HepG2 (cell line): ENCODE data around the gene TMEM269. TPM values are rescaled to one million over a fixed set of nuclear protein-coding genes. Genes with fewer than 3 reads are reported as not detected.

Source experiments
- EHMT2 ChIP-seq: fragments of 200-600 bp; sonication (generic); IDR thresholded peaks from 2 replicates; pipeline ENCODE4 v1.7.0; 2017; ENCODE audit warnings: antibody characterized with exemption, low read depth, low read length, borderline replicate concordance
- MLLT10 ChIP-seq: sonication (generic); formaldehyde crosslinking; IDR thresholded peaks from 2 replicates; pipeline ENCODE4 v1.4.0; 2020; ENCODE audit warnings: missing genetic modification reagents
- MXD4 ChIP-seq: IDR thresholded peaks from 2 replicates; pipeline ENCODE4 v1.6.1; 2016; ENCODE audit warnings: mild to moderate bottlenecking, missing biosample characterization, missing genetic modification reagents
- NFKB2 ChIP-seq: sonication (generic); formaldehyde crosslinking; IDR thresholded peaks from 2 replicates; pipeline ENCODE4 v1.4.0; 2020; ENCODE audit warnings: missing genetic modification reagents, borderline replicate concordance
- PLSCR1 ChIP-seq: sonication (generic); formaldehyde crosslinking; IDR thresholded peaks from 2 replicates; pipeline ENCODE4 v1.5.0; 2020; ENCODE audit warnings: missing genetic modification reagents, mild to moderate bottlenecking, borderline replicate concordance
- STAT5B ChIP-seq: sonication (generic); formaldehyde crosslinking; IDR thresholded peaks from 2 replicates; pipeline ENCODE4 v1.4.0; 2020; ENCODE audit warnings: missing genetic modification reagents
- ZFP82 ChIP-seq: sonication (generic); formaldehyde crosslinking; IDR thresholded peaks from 2 replicates; pipeline ENCODE4 v1.5.1; 2020; ENCODE audit warnings: mild to moderate bottlenecking, missing genetic modification reagents, borderline replicate concordance
- ZHX2 ChIP-seq, 2 experiments: sonication (generic) in 1 of 2; formaldehyde crosslinking in 1 of 2; IDR thresholded peaks; 2 replicates each; pipeline versions ENCODE4 v1.6.1 to v1.9.0; 2014 to 2022; ENCODE audit warnings: antibody characterized with exemption in 1 of 2, borderline replicate concordance in 1 of 2, inconsistent platforms in 1 of 2, low read depth in 1 of 2, missing genetic modification reagents in 1 of 2
- ZNF101 ChIP-seq: sonication (generic); formaldehyde crosslinking; IDR thresholded peaks from 2 replicates; pipeline ENCODE4 v1.4.0; 2020; ENCODE audit warnings: mild to moderate bottlenecking, low read depth, missing genetic modification reagents, borderline replicate concordance
- ZNF224 ChIP-seq: sonication (generic); formaldehyde crosslinking; IDR thresholded peaks from 2 replicates; pipeline ENCODE4 v1.5.0; 2020; ENCODE audit warnings: mild to moderate bottlenecking, missing genetic modification reagents
- ZNF333 ChIP-seq: sonication (generic); formaldehyde crosslinking; IDR thresholded peaks from 2 replicates; pipeline ENCODE4 v1.4.0; 2020; ENCODE audit warnings: mild to moderate bottlenecking, missing genetic modification reagents, borderline replicate concordance
- ZNF354B ChIP-seq: sonication (generic); formaldehyde crosslinking; IDR thresholded peaks from 2 replicates; pipeline ENCODE4 v1.8.0; 2022; ENCODE audit warnings: mild to moderate bottlenecking, missing genetic modification reagents
- ZNF644 ChIP-seq: IDR thresholded peaks from 2 replicates; pipeline ENCODE4 v1.6.1; 2016; ENCODE audit warnings: low read depth
- polyA plus RNA-seq, 8 experiments: library from polyadenylated mRNA; depleted of rRNA in 3 of 8; stranded (reverse) in 7 of 8; unstranded in 1 of 8; fragments of >200 nt; fragmentation: Illumina TruSeq in 4 of 8; extraction: Trizol in 4 of 8; gene quantifications; 2 replicates each; pipeline versions ENCODE4 v1.2.1 to v1.2.3, GENCODE V29; 2011 to 2016; ENCODE audit warnings: low read depth in 4 of 8, missing spikeins in 1 of 8, mixed read lengths in 1 of 8; ENCODE audit not compliant: insufficient read depth in 1 of 8
- total RNA-seq, 5 experiments: library from RNA; depleted of rRNA; stranded (reverse); fragments of >200 nt; fragmentation: Illumina TruSeq; extraction: Trizol; gene quantifications; 2 replicates each; pipeline ENCODE4 v1.2.3, GENCODE V29; 2016; ENCODE audit warnings: low read depth in 1 of 5
- TF ChIP-seq, protein P1 (sequence below): sonication (generic); formaldehyde crosslinking; IDR thresholded peaks from 2 replicates; pipeline ENCODE4 v1.5.0; 2020; ENCODE audit warnings: mild to moderate bottlenecking, missing genetic modification reagents
- TF ChIP-seq, protein P2 (sequence below): sonication (generic); formaldehyde crosslinking; IDR thresholded peaks from 2 replicates; pipeline ENCODE4 v1.5.0; 2020; ENCODE audit warnings: mild to moderate bottlenecking, missing genetic modification reagents
- TF ChIP-seq, protein P3 (sequence below): sonication (generic); formaldehyde crosslinking; IDR thresholded peaks from 2 replicates; pipeline ENCODE4 v1.8.0; 2022; ENCODE audit warnings: mild to moderate bottlenecking, missing genetic modification reagents

TMEM269 gene
- total and polyA plus RNA-seq, 2 of the 13 experiments (the other 11 are each of a cell fraction or from before 2014, with no cell fraction given): 0.15 to 0.21 TPM

DNA sequence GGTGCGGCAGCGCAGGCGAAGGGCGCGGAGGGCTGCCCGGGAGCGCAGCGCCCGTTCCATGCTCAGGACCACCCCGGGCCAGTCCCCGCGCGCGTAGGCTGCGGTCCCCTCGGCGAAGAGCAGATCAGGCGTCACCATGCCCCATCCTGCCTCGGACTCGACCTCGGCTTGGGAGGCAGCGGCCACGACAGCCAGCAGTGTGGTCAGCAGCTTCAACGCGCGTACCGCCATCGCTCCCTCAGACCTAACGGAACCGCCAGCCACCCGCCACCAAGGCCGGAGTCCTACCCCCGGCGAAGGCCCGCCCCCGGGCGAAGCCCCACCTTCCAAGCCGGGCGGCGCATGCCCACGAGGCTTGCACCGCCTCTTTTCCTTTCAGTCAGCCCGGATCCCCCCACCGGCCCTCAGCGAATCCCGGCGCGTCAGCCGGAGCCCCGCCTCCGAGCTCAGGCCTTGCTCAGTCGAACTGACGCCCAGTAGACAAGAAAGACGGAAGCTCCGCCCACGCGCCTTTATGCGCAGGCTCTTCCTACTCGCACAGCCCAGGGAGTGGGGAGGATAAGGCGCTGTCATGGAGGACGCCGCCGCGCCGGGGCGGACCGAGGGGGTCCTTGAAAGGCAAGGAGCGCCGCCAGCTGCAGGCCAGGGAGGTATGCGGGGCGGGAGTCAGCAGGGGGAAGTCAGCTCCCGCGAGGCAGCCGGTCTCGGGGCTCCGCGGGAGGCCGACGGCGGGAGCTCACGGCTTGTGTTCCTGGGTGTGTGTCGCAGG is 17.9 kb upstream of the TMEM269 start, which contains the start of the genes C1orf50 and P3H1 (continued):
- TF ChIP-seq ZHX2 (IDR thresholded peaks at IDR 0.05; ENCODE audit: low read depth): no peak
- no peak for TF ChIP-seq ZHX2 (CRISPR knock-in tag; IDR thresholded peaks at IDR 0.05; ENCODE audit: borderline replicate concordance)
- TF ChIP-seq MLLT10 (CRISPR knock-in tag): no peak
- TF ChIP-seq, protein P1, sequence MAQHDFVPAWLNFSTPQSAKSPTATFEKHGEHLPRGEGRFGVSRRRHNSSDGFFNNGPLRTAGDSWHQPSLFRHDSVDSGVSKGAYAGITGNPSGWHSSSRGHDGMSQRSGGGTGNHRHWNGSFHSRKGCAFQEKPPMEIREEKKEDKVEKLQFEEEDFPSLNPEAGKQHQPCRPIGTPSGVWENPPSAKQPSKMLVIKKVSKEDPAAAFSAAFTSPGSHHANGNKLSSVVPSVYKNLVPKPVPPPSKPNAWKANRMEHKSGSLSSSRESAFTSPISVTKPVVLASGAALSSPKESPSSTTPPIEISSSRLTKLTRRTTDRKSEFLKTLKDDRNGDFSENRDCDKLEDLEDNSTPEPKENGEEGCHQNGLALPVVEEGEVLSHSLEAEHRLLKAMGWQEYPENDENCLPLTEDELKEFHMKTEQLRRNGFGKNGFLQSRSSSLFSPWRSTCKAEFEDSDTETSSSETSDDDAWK: no peak
- TF ChIP-seq STAT5B (CRISPR knock-in tag): no peak
- TF ChIP-seq ZNF354B: no peak; the same call in 1 of the 2 replicates
- TF ChIP-seq PLSCR1: no peak
- no peak for TF ChIP-seq ZNF333 (CRISPR knock-in tag)
- TF ChIP-seq, protein P2, sequence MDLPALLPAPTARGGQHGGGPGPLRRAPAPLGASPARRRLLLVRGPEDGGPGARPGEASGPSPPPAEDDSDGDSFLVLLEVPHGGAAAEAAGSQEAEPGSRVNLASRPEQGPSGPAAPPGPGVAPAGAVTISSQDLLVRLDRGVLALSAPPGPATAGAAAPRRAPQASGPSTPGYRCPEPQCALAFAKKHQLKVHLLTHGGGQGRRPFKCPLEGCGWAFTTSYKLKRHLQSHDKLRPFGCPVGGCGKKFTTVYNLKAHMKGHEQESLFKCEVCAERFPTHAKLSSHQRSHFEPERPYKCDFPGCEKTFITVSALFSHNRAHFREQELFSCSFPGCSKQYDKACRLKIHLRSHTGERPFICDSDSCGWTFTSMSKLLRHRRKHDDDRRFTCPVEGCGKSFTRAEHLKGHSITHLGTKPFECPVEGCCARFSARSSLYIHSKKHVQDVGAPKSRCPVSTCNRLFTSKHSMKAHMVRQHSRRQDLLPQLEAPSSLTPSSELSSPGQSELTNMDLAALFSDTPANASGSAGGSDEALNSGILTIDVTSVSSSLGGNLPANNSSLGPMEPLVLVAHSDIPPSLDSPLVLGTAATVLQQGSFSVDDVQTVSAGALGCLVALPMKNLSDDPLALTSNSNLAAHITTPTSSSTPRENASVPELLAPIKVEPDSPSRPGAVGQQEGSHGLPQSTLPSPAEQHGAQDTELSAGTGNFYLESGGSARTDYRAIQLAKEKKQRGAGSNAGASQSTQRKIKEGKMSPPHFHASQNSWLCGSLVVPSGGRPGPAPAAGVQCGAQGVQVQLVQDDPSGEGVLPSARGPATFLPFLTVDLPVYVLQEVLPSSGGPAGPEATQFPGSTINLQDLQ (CRISPR knock-in tag): 0 out of 2 replicates have a peak, but pooled peaks have one; percentile 8
- no peak for TF ChIP-seq ZNF644 (CRISPR knock-in tag)
- TF ChIP-seq ZNF101 (CRISPR knock-in tag): no peak
- TF ChIP-seq ZNF224 (CRISPR knock-in tag): no peak
- no peak for TF ChIP-seq ZFP82 (CRISPR knock-in tag)
- TF ChIP-seq MXD4 (CRISPR knock-in tag): 0 out of 2 replicates have a peak, but pooled peaks have one; percentile 34
- no peak for TF ChIP-seq EHMT2
- TF ChIP-seq NFKB2: peak; percentile 78
- TF ChIP-seq, protein P3, sequence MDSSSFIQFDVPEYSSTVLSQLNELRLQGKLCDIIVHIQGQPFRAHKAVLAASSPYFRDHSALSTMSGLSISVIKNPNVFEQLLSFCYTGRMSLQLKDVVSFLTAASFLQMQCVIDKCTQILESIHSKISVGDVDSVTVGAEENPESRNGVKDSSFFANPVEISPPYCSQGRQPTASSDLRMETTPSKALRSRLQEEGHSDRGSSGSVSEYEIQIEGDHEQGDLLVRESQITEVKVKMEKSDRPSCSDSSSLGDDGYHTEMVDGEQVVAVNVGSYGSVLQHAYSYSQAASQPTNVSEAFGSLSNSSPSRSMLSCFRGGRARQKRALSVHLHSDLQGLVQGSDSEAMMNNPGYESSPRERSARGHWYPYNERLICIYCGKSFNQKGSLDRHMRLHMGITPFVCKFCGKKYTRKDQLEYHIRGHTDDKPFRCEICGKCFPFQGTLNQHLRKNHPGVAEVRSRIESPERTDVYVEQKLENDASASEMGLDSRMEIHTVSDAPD (CRISPR knock-in tag): no peak
